ENCODE data around the gene ZNF521.
A peak's percentile ranks its signal among the peaks of the same experiment; 100 is the strongest.
"Not testable (repeated sequence)": the region's sequence is repeated elsewhere in the genome, so short reads cannot be mapped to it uniquely, and the experiment has no call there.

The ZNF521 gene

GRCh38 chr18:25062720-25063119, 289.2 kb downstream of the ZNF521 start:
- FAIRE-seq, result no peak

DNA sequence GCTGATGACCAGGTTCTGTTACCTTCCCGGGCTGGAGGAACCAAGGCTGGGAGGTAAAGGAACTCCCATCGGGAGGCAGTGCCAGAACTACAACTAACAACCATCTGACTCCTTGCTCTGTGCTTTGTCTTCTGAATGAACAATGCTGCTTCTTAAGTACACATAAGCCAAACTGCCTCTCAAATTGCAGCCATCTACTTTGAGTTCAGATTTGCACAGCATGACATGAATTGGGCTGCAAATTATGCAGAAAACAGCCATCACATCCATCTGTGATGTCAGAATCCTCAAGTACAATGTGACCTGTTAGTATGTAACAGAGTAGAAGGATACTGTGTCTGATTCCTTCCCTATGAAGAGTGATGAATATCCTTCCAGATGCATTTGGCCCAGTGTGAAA, 290.6 kb downstream of the ZNF521 start:
- FAIRE-seq, result no peak

- FAIRE-seq, result no peak
Observed at GRCh38 chr18:25058521-25058920, 293.4 kb downstream of the ZNF521 start.

DNA sequence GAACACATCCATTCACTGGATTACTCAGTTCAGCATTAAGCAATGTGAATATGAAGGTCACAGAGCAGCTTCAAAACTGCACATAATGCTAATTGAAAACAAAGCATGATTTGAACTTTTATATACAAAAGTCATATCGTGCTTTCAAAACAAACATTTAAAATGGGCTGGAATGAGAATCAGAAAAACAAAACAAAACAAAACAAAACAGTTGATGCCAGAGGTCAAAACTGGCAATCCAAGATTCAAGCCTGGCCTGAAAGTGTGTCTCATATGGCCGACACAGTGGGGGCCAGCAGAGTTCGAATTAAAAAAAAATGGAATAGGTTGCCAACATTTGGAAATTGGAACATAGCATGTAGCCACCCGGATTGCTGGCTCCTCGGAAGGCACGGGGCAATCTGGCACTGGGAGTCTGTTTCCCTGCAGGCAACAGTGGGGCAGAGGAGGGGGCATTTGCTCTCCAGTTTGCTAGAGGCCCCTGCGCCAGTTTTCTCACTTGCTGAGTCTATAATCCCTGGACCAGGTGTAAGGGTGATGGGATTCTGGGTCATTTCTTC, 294.4 kb downstream of the ZNF521 start:
- no peak for FAIRE-seq

DNA sequence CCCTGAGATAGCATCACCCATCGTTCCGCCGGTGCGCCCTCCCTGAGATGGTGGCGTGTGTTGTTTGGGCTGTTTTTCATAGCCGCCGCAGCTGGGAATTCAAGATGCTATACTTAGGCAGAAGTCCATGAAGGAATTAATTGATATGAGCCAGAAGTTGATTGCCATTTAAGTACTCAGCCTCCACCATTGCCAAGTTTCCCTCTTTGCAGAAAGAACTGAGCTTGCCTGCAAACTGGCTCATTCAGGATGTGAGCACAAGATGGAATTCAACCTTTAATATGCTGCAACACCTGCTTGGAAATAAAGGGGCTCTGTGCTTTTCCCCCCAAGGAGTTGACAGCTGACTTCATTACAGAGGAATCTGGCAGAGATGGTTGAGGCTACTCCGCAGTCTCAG, 295.5 kb downstream of the ZNF521 start:
- no peak for FAIRE-seq

- FAIRE-seq, result no peak
Observed at GRCh38 chr18:25055076-25055475, 296.9 kb downstream of the ZNF521 start.

GRCh38 chr18:25053466-25053865, 298.5 kb downstream of the ZNF521 start:
- no peak for FAIRE-seq

GRCh38 chr18:25052511-25052921, 299.4 kb downstream of the ZNF521 start:
- FAIRE-seq, result no peak

GRCh38 chr18:25050605-25051004, 301.4 kb downstream of the ZNF521 start:
- FAIRE-seq, result no peak

GRCh38 chr18:25047983-25048382, 304.0 kb downstream of the ZNF521 start:
- FAIRE-seq, result no peak

GRCh38 chr18:25047421-25047820, 304.5 kb downstream of the ZNF521 start:
- no peak for FAIRE-seq

- peak; percentile 58 for FAIRE-seq
Observed at GRCh38 chr18:25044694-25045093, 307.3 kb downstream of the ZNF521 start.

DNA sequence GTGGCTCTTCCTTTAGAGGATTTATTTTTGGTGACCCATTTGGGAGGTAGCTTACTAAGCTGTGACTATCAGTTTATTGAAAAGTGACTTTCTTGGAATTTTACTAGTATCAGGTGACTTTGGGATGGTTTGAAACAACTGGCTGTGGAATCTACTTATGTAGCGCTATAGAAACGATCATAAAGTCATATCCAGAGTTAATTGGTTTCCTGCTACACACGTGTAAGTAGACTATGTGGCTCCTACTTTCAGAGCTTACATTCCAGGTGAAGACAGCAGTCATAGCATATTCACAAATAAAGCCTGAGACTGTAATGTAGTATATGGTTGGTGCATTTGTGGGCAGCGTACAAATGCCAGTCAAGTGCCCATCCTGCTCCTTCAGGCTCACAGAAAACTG, 308.9 kb downstream of the ZNF521 start:
- FAIRE-seq, result no peak

DNA sequence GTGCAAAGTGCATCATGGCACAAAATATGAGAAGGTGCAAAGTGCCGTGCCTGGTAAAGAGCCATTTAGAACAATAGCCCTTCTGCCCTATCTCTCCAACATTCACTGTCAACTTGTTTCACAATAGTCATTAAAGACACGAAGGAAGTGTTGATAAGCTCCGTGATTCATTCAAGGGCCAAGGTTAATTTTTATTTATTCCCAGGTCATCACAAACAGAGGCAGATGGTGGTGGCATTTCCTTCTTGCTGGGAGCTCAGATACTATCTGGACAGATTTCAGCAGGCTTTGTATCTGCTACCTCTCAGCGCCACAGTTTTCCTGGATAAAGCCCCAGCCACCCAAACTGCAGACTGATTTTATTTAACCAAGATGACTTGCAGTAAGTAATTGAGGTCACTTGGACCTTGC, 309.3 kb downstream of the ZNF521 start:
- no peak for FAIRE-seq

DNA sequence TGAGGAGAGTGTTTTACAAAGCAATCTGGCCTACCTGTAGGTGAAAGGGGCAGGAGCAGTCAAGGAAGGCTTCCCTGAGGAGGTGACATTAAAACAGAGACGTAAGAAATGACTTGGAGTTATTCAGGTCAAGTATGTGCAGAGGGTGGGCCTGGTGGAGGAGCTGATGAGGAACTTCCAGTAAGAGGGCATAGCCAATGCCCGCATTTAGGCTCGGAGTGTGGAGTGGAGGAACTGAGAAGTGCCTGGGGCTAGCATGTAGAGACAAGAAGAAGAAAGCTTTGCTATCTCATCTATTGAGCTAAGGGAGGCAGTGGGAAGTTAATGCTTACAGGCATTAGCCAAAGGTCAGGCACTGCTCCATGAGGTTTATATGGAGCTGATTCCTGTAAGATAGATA, 312.2 kb downstream of the ZNF521 start:
- FAIRE-seq, result no peak

DNA sequence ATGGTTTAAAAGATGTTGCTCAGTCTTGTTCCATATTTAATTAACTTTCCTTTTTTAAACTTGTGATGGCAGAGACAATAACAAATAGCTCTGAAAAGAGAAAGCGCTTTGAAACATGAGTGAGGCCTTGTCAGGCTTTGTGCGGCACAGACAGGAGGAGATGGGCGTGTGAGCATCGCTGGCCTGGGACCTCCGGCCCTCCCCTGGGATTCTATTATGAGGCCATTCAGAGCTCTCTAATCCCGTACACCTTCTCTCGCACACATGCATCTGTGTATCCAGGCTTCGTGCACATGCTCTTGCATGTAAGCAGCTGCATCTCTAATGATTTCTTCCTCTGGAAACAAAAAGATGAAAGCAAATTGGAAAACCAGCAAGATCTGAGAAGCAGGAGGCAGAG, 313.7 kb downstream of the ZNF521 start:
- no peak for FAIRE-seq

GRCh38 chr18:25033747-25034471, 318.1 kb downstream of the ZNF521 start:
- FAIRE-seq, result no peak

DNA sequence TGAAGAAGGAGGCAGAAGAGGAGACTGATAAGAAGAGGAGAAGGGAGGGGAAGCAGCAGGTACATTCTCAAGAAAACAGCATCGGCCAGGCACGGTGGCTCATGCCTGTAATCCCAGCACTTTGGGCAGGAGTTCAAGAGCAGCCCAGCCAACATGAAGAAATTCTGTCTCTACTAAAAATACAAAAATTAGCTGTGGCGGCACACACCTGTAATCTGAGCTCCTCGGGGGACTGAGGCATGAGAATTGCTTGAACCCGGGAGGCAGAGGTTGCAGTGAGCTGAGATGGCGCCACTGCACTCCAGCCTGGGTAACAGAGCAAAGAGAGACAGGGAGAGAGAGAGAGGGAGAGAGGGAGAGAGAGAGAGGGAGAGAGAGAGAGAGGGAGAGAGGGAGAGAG, 318.8 kb downstream of the ZNF521 start:
- not testable (repeated sequence) for FAIRE-seq

DNA sequence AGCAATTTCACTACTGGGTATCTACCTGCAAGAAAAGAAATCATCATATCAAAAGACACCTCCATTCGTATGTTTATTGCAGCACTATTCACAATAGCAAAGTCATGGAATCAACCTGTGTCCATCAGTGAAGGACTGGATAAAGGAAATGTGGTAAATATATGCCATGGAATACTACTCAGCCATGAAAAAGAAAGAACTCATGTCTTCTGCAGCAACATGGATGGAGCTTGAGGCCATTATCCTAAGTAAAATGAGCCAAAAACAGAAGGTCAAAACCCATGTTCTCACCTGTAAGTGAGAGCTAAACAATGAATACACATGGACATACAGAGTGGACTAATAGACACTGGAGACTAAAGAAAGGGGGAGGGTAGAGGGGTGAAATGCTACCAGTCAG, 322.2 kb downstream of the ZNF521 start:
- no peak for FAIRE-seq

- FAIRE-seq, result no peak
Observed at GRCh38 chr18:25019931-25020330, 332.0 kb downstream of the ZNF521 start.

GRCh38 chr18:25019086-25019860, 332.7 kb downstream of the ZNF521 start:
- FAIRE-seq, result no peak

GRCh38 chr18:25016666-25017065, 335.3 kb downstream of the ZNF521 start:
- no peak for FAIRE-seq

GRCh38 chr18:25016181-25016580, 335.8 kb downstream of the ZNF521 start:
- no peak for FAIRE-seq
